Stimulated activated CD8-positive, alpha-beta memory T cell treated with anti-CD3 and anti-CD28 coated beads, Interleukin-12 subunit alpha, Interleukin-12 subunit beta, amount 100 ng/mL, for 1 hour (primary cell): Measurements from ENCODE around the gene SEL1L3.

Experiments used
- DNase-seq: peaks from one replicate; pipeline ENCODE4 v3.0.0-alpha.2; 2020; ENCODE audit warnings: low read depth

The SEL1L3 gene

GRCh38 chr4:25790024-25790423 lies 72.8 kb downstream of the SEL1L3 start:
- no peak for DNase-seq

DNA sequence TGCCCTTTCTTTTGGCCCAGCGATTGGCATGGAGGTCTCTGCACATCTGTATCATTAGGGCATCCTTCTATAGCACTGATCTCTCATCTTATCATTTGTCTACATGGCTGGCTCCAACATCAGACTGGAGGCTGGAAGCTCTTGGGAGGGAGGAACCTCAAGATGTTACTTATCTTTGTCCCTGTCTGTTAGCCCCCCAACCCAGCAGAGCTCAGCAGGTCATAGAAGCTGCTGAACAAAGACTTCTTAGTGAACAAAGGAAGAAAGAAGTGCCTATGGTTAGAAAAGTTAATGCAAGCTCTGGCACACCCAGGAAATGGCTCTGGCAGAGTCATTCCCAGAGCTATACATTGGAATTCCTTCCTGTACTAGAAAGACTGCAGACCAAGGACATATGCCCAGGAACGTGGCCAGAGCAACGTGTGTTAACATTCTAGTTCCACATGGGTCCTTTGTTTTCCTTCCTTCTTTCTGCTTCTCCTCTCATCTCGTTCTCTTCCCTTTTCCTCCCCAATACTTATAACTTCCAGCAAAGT lies 74.0 kb downstream of the SEL1L3 start:
- no peak for DNase-seq

DNA sequence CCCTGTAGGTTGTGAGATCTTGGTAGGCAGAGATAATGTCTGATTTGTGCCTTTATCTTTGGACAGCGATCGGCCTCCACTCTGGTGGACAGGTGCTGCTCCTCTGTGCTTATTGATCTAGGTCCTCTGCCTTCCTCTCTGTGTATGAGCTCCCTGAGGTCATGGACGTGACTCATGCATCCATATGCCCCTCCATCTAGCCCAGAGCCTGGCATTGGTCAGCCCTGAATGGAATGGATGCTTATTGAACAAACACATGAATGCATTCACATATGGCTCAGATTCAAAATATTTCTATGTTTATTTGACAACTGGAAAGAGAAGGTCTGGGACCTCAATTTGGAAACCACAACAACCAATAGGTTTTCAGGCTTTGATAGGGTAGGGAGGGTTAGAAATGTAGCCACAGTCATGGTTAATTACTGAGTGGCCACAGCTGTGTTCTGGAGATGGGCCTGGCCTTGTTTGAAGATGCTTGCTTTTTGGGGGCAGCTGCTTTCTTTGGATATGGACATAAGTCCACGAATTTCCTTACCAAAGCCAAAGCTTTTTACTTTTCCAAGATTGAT lies 76.2 kb downstream of the SEL1L3 start:
- DNase-seq: no peak

DNA sequence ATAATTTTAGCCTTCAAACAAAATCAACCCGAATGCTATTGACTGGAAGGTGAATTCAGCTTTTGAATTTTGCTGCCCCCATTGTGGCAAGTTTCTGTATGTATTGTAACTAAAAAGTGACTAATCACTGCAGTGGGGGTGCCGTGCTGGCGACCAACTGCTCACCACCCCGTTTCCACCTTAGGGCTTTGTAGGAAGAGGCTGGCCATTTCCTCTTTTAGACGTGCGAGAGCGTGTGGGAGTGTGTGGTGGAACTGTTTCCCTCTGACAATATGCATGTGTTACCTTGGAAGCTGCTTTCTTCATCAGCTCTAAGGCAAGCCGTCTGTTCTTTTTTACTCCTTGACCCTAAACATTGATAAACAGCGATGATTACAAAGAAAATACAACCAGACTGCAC lies 78.8 kb downstream of the SEL1L3 start:
- no peak for DNase-seq

- no peak for DNase-seq
Measured at GRCh38 chr4:25783126-25783525, 79.7 kb downstream of the SEL1L3 start.

GRCh38 chr4:25782482-25782881 lies 80.3 kb downstream of the SEL1L3 start:
- no peak for DNase-seq

DNA sequence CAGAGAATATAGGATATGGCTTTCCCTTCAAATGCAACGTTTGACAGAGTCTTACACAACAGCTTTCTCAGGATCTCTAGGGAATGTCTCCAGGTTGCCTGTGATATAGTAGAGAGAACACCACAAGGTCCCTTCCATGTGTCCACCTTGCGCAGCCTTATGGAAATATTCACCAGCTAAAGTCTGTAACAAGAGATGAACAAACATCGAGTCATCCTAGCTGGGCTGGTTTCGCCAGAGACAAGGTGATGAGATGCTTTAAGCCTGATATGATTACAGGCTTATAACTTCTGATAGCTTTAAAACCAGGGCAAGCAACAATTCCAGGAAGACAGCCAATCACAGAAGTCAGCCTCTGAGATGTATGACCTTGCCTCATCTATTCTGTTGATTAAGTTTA lies 83.8 kb downstream of the SEL1L3 start:
- no peak for DNase-seq

DNA sequence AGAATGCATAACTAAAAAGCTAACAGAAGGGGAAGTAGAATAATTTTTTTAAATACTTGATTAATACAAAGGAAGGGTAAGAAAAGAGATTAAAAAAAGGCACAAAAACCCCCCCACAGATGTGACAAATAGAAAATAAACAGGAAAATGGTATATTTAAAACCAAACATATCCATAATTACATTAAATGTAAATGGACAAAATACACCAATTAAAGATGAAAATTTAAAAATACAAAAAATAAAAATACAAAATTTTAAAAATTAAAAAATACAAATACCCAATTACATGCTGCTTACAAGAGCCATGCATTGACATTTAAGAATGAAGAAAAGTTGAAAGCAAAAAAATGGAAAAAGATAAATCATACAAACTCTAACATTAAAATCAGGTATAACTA lies 86.0 kb downstream of the SEL1L3 start:
- no peak for DNase-seq

DNA sequence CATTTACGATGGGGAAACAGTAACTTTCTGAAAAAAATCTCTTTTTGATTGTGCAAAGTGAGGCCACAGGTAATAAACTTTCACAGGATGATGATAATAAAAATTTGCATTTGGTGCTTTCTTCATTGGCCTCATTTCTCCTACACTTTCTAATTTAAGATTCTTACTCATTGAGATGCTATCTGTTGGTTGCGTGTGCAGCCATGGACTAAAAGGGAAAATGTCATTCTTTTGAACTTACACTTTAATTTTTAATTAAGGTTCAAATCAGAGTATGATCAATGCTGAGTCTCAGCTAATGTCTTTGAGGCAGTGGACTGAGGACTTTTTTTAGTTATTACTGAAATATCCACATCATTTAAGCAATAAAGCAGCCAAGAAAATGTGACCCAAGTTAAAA lies 87.6 kb downstream of the SEL1L3 start:
- no peak for DNase-seq

DNA sequence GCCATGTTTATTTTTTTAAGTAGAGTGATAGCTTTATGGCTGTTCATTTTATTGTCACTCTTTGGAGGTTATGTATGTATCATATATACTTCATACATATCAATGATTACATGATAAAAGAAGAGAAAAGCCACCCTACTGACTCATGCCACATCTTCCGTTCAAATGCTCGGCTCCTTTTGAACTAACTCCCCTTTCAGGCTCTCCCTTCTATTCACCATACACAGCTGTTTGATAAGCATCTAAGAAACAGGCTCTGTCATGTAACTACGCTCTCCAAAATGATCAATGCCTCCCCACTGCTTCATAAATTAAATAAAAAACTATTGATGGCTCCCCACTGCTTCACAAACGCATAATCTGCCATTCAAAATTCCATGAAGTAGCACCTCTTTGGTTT lies 89.4 kb downstream of the SEL1L3 start:
- no peak for DNase-seq

- DNase-seq: no peak
Measured at GRCh38 chr4:25771672-25772071, 91.1 kb downstream of the SEL1L3 start.

GRCh38 chr4:25770847-25771246 lies 91.9 kb downstream of the SEL1L3 start:
- no peak for DNase-seq

DNA sequence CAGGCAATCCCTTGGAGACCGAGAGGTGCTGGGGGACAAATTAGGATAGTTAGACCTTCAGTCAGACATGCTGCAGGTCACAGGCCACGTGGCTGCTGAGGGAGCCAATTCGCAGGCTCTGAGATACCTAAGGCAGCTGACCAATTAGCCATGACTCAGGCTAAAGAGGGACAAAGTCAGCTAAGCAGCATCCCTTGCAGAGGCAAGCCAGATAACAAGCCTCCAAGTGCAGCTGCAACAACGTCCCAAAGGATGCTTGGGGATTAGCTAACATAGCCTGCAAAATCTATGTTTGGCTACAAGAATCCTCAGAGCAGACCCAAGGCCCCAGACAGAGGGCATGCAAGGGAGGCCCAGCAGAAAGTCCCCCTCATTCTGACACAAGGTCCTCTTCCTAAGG lies 93.5 kb downstream of the SEL1L3 start:
- DNase-seq: no peak

GRCh38 chr4:25767877-25768725 lies 94.7 kb downstream of the SEL1L3 start:
- DNase-seq: no peak

GRCh38 chr4:25760518-25761157 lies 102.2 kb downstream of the SEL1L3 start:
- no peak for DNase-seq

GRCh38 chr4:25760048-25760447 lies 102.7 kb downstream of the SEL1L3 start:
- no peak for DNase-seq

DNA sequence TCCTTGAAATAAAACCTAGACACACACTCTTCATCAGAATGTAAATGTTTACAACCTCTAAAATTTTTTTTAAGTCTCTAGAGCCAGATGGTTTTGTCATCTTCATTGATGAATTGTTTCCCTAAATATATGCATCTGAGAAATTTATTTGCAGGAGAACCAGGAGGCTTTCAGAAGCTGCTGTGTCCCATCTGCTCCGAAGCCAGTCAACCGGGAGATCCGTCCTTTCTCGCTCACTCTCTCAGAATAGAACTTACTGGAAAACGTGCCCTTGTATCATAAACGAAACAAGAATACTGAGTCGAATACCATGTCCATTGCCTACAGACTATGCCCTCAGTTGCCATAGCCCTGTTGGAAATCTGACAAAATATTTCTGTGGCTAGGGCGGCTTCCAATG lies 103.7 kb downstream of the SEL1L3 start:
- DNase-seq: no peak

- DNase-seq: no peak
Measured at GRCh38 chr4:25757452-25757851, 105.3 kb downstream of the SEL1L3 start.

DNA sequence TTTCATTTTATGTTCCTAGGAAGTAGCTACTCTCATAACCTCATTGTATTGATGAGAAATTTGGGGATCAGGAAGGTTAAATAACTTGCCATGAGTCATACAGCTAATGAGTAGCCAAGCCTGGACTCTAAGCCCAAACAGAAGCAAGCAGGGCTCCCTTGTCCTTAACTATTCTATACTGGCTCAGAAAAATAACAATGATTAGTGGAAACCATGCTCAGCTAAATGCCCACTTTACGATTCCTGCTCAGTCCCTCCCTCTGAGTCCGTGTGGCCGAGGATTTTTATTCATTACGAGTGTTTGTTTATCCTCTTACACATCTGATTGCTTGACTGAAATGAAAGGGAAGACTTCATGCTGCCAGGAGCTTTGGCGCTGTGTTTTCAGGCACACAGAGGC lies 106.3 kb downstream of the SEL1L3 start:
- no peak for DNase-seq

- DNase-seq: no peak
Measured at GRCh38 chr4:25755911-25756310, 106.9 kb downstream of the SEL1L3 start.

- DNase-seq: no peak
Measured at GRCh38 chr4:25753239-25753638, 109.5 kb downstream of the SEL1L3 start.

DNA sequence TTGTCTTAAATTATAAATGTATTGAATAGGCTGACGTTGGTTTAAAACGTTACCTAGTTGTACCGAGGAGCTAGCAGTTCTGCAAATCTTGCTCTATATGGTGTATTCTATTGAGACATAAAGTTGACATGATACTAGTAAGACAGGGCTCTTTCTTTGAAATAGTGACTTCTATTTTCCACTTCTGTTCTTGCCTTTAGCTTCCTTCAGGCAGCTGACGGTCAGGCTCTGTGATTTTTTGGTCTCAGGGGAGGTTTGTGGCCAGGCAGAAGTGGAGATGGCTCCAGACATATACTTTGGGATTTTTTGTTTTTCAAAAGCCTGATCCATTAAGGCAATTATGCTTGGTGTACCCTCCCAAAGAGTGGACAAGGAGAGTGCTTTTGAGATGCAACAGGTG lies 111.9 kb downstream of the SEL1L3 start:
- no peak for DNase-seq

- DNase-seq: no peak
Measured at GRCh38 chr4:25749150-25749794, 113.5 kb downstream of the SEL1L3 start.
